NCI-H1436 (cell line): ENCODE data around the gene MTX3.

Experiments
- DNase-seq: peaks from one replicate; lab custom pipeline; 2025; lab: John Stamatoyannopoulos, UW

MTX3 gene

DNA sequence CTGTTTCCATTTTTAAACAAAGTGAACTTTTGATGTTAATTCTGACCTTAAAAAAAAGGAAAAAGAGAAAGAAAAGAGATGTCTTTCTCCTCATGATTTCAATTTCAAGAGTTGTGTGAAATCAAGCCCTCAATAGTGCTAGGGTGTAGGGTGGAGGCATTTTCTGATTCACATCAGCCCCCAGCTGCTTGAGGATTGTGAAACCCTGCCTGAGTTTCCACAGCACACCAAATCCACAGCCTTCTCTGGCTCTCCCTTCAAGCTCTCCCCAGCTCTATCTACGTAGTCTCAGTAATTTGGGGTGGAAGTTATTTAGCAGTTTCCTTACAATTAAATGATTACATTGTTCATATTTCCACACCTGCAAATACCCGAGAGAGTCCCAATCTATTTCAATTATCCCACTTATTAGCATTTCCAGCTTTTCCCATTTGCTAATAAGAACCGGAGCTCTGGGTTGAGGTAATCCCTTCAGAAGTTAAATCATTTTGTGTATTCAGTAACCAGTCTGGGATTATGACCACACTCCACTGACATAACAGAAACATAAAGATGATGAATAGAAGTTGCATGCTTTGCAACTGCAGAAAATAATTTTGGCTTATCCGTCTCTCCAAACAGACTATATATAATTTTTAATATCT lies 54.9 kb downstream of the MTX3 start:
- DNase-seq: no peak

DNA sequence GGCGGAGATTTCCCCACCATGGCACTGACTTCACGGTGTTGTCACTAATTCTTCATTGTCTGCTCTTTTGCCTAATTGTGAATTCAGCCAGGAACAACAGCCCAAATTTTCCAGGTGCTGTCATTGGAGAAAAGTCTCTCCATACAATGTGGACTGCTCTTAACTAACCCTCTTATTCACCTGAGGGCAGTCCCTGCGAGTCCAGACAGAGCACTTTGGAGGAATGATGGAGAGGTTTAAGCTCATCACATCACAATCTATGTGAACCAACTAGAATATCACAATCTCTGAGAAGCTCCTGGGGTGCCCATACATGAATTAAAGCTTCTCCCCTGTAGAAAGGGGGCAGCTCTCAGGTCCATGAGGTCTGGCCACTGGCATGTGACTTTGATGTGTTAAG lies 56.4 kb downstream of the MTX3 start:
- no peak for DNase-seq

DNA sequence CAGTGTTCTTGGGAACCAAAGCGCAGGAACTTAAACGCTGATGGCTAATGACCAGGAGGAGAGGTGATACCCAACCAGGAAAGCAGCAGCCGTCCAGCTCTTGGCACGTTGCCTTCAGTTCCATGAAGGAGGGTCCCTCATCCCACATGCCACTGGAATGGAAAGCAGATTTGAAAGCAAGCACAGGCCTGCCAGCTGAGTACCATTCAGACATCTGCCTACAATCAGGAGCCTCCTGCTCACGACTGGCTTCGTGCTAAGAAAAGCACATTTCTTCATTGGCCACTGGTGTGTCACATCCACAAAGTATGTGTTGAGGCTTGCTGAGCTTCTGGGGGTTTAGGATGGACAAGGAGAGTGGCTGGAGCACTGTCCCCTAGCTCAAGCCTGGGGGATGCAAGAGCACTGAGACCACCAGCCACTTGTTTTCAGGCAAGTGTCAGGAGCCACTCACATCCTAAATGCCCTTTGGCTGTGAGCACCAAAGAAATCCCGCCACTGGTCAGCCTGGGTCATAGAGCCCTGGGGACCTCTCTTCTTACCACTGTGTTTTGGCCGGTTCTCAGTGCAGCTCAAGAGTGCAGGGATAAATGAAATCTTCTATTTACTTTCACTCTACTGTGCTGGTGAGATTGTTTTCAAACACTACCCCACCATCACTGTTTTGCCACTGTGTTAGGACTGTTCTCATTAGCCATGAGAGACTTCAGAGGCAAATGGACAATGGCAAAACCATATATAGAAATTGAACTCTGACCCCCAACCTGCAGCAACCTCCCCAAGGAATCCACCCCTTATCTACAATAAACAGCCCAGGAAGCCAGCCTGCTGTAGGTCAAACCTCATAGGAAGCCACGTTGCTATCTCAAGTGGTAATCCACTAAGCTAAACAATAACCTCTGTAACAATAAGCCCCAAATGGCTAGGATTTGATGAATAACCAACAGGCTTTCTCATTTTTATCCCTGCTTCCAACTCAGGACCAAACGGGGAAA lies 58.3 kb downstream of the MTX3 start:
- no peak for DNase-seq

DNA sequence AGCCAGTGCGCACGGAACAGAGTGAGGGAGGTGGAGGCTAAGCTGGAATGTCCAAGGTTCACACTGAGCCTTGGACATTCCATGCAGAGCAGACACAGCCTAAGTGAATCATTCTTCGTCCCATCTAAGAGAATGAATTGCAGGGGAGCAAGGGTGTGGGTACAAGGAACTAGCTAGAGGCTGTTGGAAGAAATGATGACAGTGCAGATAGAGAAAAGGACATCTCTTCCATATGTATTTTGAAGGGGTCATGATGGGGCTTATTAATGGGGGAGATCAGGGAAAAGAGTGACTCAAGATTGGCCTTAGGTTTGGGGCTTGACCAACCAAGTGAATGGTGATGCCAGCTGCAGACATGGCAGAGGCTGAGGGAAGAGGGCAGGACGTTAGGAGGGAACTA lies 59.2 kb downstream of the MTX3 start:
- DNase-seq: no peak

DNA sequence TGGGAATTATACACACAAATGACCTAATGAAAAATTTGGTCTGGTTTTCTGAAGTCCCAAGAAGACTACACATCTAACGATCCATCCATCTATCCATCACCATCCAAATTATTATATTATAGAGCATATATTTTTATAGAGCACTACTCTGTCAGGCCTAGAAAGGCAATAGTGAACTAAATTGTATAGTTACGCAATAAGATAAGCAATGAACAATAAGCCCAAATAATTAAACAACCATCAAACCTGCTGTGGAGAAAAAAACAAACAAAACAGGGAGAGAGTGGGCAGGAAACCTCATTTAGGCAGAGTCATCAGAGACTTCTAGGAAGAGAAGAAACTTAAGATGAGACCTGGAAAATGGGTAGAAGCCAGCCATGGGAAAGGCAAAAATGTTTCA lies 59.7 kb downstream of the MTX3 start:
- no peak for DNase-seq

DNA sequence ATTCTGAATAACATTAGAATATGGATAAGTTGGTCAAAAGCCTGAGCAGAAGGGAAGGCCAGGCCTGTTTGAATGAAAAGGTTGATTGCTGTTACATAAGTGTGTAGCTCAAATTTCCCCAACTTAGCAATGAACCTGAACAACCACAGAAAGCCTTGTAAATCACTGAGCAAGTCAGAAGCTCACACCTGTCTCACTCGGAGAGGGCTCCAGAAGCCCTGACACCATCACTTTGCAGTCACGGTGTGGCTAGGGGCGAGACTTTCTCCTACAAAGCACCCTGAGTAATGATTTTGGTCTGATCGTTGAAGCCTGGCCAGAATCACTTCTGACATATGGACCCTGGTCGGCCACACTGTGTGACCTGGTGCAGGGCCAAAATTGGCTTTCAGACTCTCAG lies 62.0 kb downstream of the MTX3 start:
- peak; percentile 28 for DNase-seq
